IMR-90 (cell line): ENCODE results near the gene DNAJA1. TPM values are rescaled to one million over a fixed set of nuclear protein-coding genes. Genes with fewer than 3 reads are reported as not detected.

ENCODE experiments used
- ATAC-seq: fragments of 200-7000 bp; cut with Tn5 transposase; 2 replicates; pipeline ENCODE4 v1.9.1; 2020; ENCODE audit warnings: low read depth, mild to moderate bottlenecking, moderate library complexity
- BruUV-seq: library from RNA; stranded (reverse); fragments of 400-500 nt; replicated peaks from 2 replicates; lab custom pipeline; 2021; lab: Mats Ljungman, UMichigan
- CTCF ChIA-PET: fragments of 300-600 bp; formaldehyde crosslinking; extraction: SDS; loops from one replicate; lab custom pipeline; 2021; ENCODE audit warnings: antibody characterized with exemption; lab: Yijun Ruan, JAX
- POLR2A ChIA-PET: fragments of 300-600 bp; sonication (Branson Sonifier 250); formaldehyde crosslinking; loops from one replicate; lab custom pipeline; 2022; ENCODE audit warnings: antibody characterized with exemption; ENCODE audit not compliant: unreplicated experiment; lab: Charles Lee
- DNase-seq: peaks from one replicate; pipeline ENCODE4 v3.0.0; 2013
- H2AFZ ChIP-seq: replicated peaks from 2 replicates; pipeline ENCODE3; 2013; ENCODE audit warnings: low read length, mild to moderate bottlenecking; ENCODE audit not compliant: poor library complexity
- H2AK5ac ChIP-seq: 2 replicates; pipeline ENCODE4 v1.6.1; 2013; ENCODE audit warnings: low read depth, low read length, inconsistent platforms
- H2AK9ac ChIP-seq: replicated peaks from 2 replicates; pipeline ENCODE3; 2013; ENCODE audit warnings: mild to moderate bottlenecking, low read depth, low read length, moderate library complexity; ENCODE audit not compliant: poor library complexity
- H2BK120ac ChIP-seq: 2 replicates; pipeline ENCODE4 v1.6.1; 2013; ENCODE audit warnings: low read depth, low read length, inconsistent platforms
- H2BK15ac ChIP-seq: 3 replicates; pipeline ENCODE4 v1.6.1; 2013; ENCODE audit warnings: low read depth, low read length, inconsistent platforms
- H2BK20ac ChIP-seq: 2 replicates; pipeline ENCODE4 v1.6.1; 2013; ENCODE audit warnings: low read depth, mild to moderate bottlenecking, inconsistent platforms, low read length, moderate library complexity
- H2BK5ac ChIP-seq: 2 replicates; pipeline ENCODE4 v1.6.1; 2013; ENCODE audit warnings: mild to moderate bottlenecking, low read depth, low read length, inconsistent platforms; ENCODE audit not compliant: poor library complexity, severe bottlenecking
- H3K14ac ChIP-seq: replicated peaks from 2 replicates; pipeline ENCODE4 v1.6.1; 2013; ENCODE audit warnings: low read depth, low read length, inconsistent platforms
- H3K18ac ChIP-seq: 2 replicates; pipeline ENCODE4 v1.6.1; 2013; ENCODE audit warnings: low read depth, low read length, control low read depth
- H3K23ac ChIP-seq: 2 replicates; pipeline ENCODE4 v1.6.1; 2013; ENCODE audit warnings: low read depth, low read length, inconsistent platforms
- H3K27ac ChIP-seq: 2 replicates; pipeline ENCODE4 v1.5.1; 2013; ENCODE audit warnings: mild to moderate bottlenecking, control low read depth, low read length; ENCODE audit not compliant: insufficient read depth
- H3K27me3 ChIP-seq: 2 replicates; pipeline ENCODE4 v1.6.1; 2013; ENCODE audit warnings: low read length; ENCODE audit not compliant: control insufficient read depth, insufficient read depth
- H3K36me3 ChIP-seq: 2 replicates; pipeline ENCODE4 v1.6.1; 2013; ENCODE audit warnings: low read length, mixed read lengths; ENCODE audit not compliant: control insufficient read depth, insufficient read depth
- H3K4ac ChIP-seq: 2 replicates; pipeline ENCODE4 v1.6.1; 2013; ENCODE audit warnings: low read depth, low read length, inconsistent platforms
- H3K4me1 ChIP-seq: 2 replicates; pipeline ENCODE4 v1.6.1; 2013; ENCODE audit warnings: low read length, mixed read lengths; ENCODE audit not compliant: control insufficient read depth, insufficient read depth
- H3K4me2 ChIP-seq: 2 replicates; pipeline ENCODE4 v1.6.1; 2013; ENCODE audit warnings: low read depth, mild to moderate bottlenecking, control low read depth, low read length, moderate library complexity
- H3K4me3 ChIP-seq: 2 replicates; pipeline ENCODE4 v1.5.1; 2013; ENCODE audit warnings: low read depth, mild to moderate bottlenecking, control low read depth, low read length, moderate library complexity; ENCODE audit not compliant: insufficient read depth
- H3K56ac ChIP-seq: 2 replicates; pipeline ENCODE4 v1.6.1; 2013; ENCODE audit warnings: low read length, inconsistent platforms; ENCODE audit not compliant: insufficient read depth; ENCODE audit errors: extremely low read depth
- H3K79me1 ChIP-seq, 2 experiments: 2 replicates each; pipeline ENCODE4 v1.6.1; 2013; ENCODE audit warnings: low read length in 2 of 2, inconsistent platforms in 1 of 2, low read depth in 1 of 2
- H3K9ac ChIP-seq: 2 replicates; pipeline ENCODE4 v1.6.1; 2013; ENCODE audit warnings: low read depth, low read length, control low read depth
- H3K9me1 ChIP-seq: 2 replicates; pipeline ENCODE4 v1.6.1; 2013; ENCODE audit warnings: low read length, inconsistent platforms; ENCODE audit not compliant: insufficient read depth
- H3K9me3 ChIP-seq: 2 replicates; pipeline ENCODE4 v1.6.1; 2013; ENCODE audit warnings: low read length; ENCODE audit not compliant: control insufficient read depth, insufficient read depth
- H4K20me1 ChIP-seq: 2 replicates; pipeline ENCODE4 v1.6.1; 2013; ENCODE audit warnings: low read length, inconsistent platforms; ENCODE audit not compliant: insufficient read depth
- H4K5ac ChIP-seq: 2 replicates; pipeline ENCODE4 v1.6.1; 2013; ENCODE audit warnings: mild to moderate bottlenecking, low read depth, low read length, control low read depth
- H4K8ac ChIP-seq, 2 experiments: 2 replicates each; pipeline ENCODE4 v1.6.1; 2013; ENCODE audit warnings: low read depth in 2 of 2, low read length in 2 of 2, control low read depth in 1 of 2, inconsistent platforms in 1 of 2
- H4K91ac ChIP-seq: 2 replicates; pipeline ENCODE4 v1.6.1; 2013; ENCODE audit warnings: low read depth, low read length, inconsistent platforms; ENCODE audit not compliant: insufficient read depth
- BHLHE40 ChIP-seq: fragments of 150-350 bp; IDR thresholded peaks from 2 replicates; pipeline ENCODE4 v1.6.1; 2016; ENCODE audit warnings: mild to moderate bottlenecking, low read depth, low read length
- CEBPB ChIP-seq: IDR thresholded peaks from 2 replicates; pipeline ENCODE4 v1.6.1; 2012; ENCODE audit warnings: low read depth, low read length, improper control_type of control experiment
- CHD1 ChIP-seq: IDR thresholded peaks from 2 replicates; pipeline ENCODE4 v1.6.1; 2012; ENCODE audit warnings: low read depth, low read length, improper control_type of control experiment
- CTCF ChIP-seq: conservative IDR thresholded peaks from 2 replicates; pipeline ENCODE4 v1.5.1; 2012; ENCODE audit warnings: mild to moderate bottlenecking, low read depth, low read length, improper control_type of control experiment
- FOS ChIP-seq: fragments of 150-350 bp; IDR thresholded peaks from 2 replicates; pipeline ENCODE4 v1.6.1; 2016; ENCODE audit warnings: low read depth, low read length
- MAFK ChIP-seq: IDR thresholded peaks from 2 replicates; pipeline ENCODE4 v1.6.1; 2012; ENCODE audit warnings: low read depth, low read length, improper control_type of control experiment
- MAZ ChIP-seq: IDR thresholded peaks from 2 replicates; pipeline ENCODE4 v1.6.1; 2012; ENCODE audit warnings: low read depth, mild to moderate bottlenecking, low read length, improper control_type of control experiment, moderate library complexity, borderline replicate concordance
- MXI1 ChIP-seq: IDR thresholded peaks from 2 replicates; pipeline ENCODE4 v1.6.1; 2012; ENCODE audit warnings: low read depth, mild to moderate bottlenecking, low read length, moderate library complexity, borderline replicate concordance
- NFE2L2 ChIP-seq: fragments of 150-350 bp; IDR thresholded peaks from 2 replicates; pipeline ENCODE4 v1.6.1; 2016; ENCODE audit warnings: low read depth, mild to moderate bottlenecking, low read length
- RAD21 ChIP-seq: IDR thresholded peaks from 2 replicates; pipeline ENCODE4 v1.6.1; 2012; ENCODE audit warnings: low read length, improper control_type of control experiment
- RFX5 ChIP-seq: IDR thresholded peaks from 2 replicates; pipeline ENCODE4 v1.8.0; 2012; ENCODE audit warnings: low read depth, mild to moderate bottlenecking, low read length, moderate library complexity
- SMC3 ChIP-seq: fragments of 150-350 bp; IDR thresholded peaks from 2 replicates; pipeline ENCODE4 v1.6.1; 2016; ENCODE audit warnings: low read depth, mild to moderate bottlenecking, antibody characterized with exemption, low read length, moderate library complexity
- USF2 ChIP-seq: fragments of 150-350 bp; IDR thresholded peaks from 2 replicates; pipeline ENCODE4 v1.6.1; 2017; ENCODE audit warnings: mild to moderate bottlenecking, antibody characterized with exemption, low read length, low read depth
- WGBS, 2 experiments: methylation state at CpG; one replicate each; pipeline versions ENCODE4 v1.1.5 to v1.1.7; 2013; ENCODE audit warnings: missing lambda C conversion rate in 2 of 2; ENCODE audit not compliant: insufficient read length in 1 of 2; ENCODE audit errors: extremely low coverage in 2 of 2; 5-methylcytosine and 5-hydroxymethylcytosine counted together
- dilution Hi-C: fragments of 300-500 bp; cut with HindIII; formaldehyde crosslinking; loops from one replicate; pipeline ENCODE4 v1.14.3; 2018; ENCODE audit warnings: low sequenced_read_pairs; ENCODE audit not compliant: unreplicated experiment
- in situ Hi-C: fragments of 300-500 bp; cut with MboI; formaldehyde crosslinking; loops from 3 replicates; pipeline ENCODE4 v1.14.3; 2019; ENCODE audit warnings: low sequenced_read_pairs, inconsistent platforms, mixed read lengths
- intact Hi-C: fragments of 100-400 bp; cut with micrococcal nuclease; formaldehyde crosslinking; loops from 2 replicates; pipeline ENCODE4 v1.10.0; 2022
- polyA plus RNA-seq, 3 experiments: library from polyadenylated mRNA; depleted of rRNA; stranded (reverse); fragments of >200 nt; gene quantifications; 2 replicates each; pipeline ENCODE4 v1.2.3, GENCODE V29; 2012; ENCODE audit warnings: low replicate concordance in 1 of 3
- total RNA-seq: library from RNA; depleted of rRNA; stranded (reverse); fragments of >200 nt; gene quantifications from 2 replicates; pipeline ENCODE4 v1.2.3, GENCODE V29; 2012

The DNAJA1 gene
- total and polyA plus RNA-seq, 2 of the 4 experiments (the other 2 are of a cell fraction) = 59.5 to 118 TPM

GRCh38 chr9:33081128-33081851 lies 56.2 kb downstream of the DNAJA1 start (continued):
- peak; percentile 98 for TF ChIP-seq SMC3
- TF ChIP-seq RFX5 = no peak
- no peak for TF ChIP-seq BHLHE40

GRCh38 chr9:33082128-33082527 lies 57.1 kb downstream of the DNAJA1 start:
- no peak overlapping the region for H3K4me3 ChIP-seq
- H3K18ac ChIP-seq = no peak overlapping the region
- dilution Hi-C loops (no loop called here), intact Hi-C loops (no loop called here), in situ Hi-C loops (loop anchor here (5.0 kb wide), 2 partner anchors 85 to 145 kb away; partner anchors contain the start of gene B4GALT1)
- H2BK5ac ChIP-seq = no peak overlapping the region
- WGBS, 2 experiments = 70% methylated on average over 4 of the region's 5 CpGs; no CpG with 5 or more reads in 1 of the 2 experiments
- no peak overlapping the region for H3K9ac ChIP-seq
- no peak overlapping the region for H2BK15ac ChIP-seq
- H3K9me1 ChIP-seq = no peaks in the 10 kb centered on the region; the same call in 1 of the 2 replicates
- H3K4ac ChIP-seq = no peak overlapping the region
- no peak overlapping the region for H2AK5ac ChIP-seq
- no peak overlapping the region for H2AK9ac ChIP-seq
- no peaks in the 10 kb centered on the region for H3K79me1 ChIP-seq
- H3K4me1 ChIP-seq = no peaks in the 10 kb centered on the region
- no peaks in the 10 kb centered on the region for H3K9me3 ChIP-seq
- H4K5ac ChIP-seq = no peak overlapping the region
- no peak overlapping the region for H2BK20ac ChIP-seq
- no peak overlapping the region for H4K91ac ChIP-seq
- DNase-seq (no peak), ATAC-seq (no peak)
- no peak overlapping the region for H2AFZ ChIP-seq
- H3K36me3 ChIP-seq = no peaks in the 10 kb centered on the region
- no peak overlapping the region for H3K14ac ChIP-seq
- H3K56ac ChIP-seq = no peak overlapping the region
- H4K20me1 ChIP-seq = no peaks in the 10 kb centered on the region
- no peak overlapping the region for H3K27ac ChIP-seq
- no peak overlapping the region for H4K8ac ChIP-seq
- no TSS peak for BruUV-seq
- ChIA-PET CTCF (interaction anchor here (0.5 to 0.8 kb wide), 2 partner anchors 15 to 144 kb away, joined by 6 to 8 read pairs; no protein-coding TSS in a partner anchor), POLR2A (no interaction called here)
- H2BK120ac ChIP-seq = no peak overlapping the region
- no peaks in the 10 kb centered on the region for H3K27me3 ChIP-seq
- no peak overlapping the region for H3K4me2 ChIP-seq
- H3K23ac ChIP-seq = no peak overlapping the region
- TF ChIP-seq MAFK = no peak
- TF ChIP-seq SMC3 = no peak
- no peak for TF ChIP-seq USF2
- TF ChIP-seq FOS = no peak
- no peak for TF ChIP-seq CTCF
- no peak for TF ChIP-seq MXI1
- TF ChIP-seq CEBPB = no peak
- TF ChIP-seq MAZ = no peak
- no peak for TF ChIP-seq BHLHE40
- TF ChIP-seq CHD1 = no peak
- no peak for TF ChIP-seq RAD21
- TF ChIP-seq NFE2L2 = no peak
- TF ChIP-seq RFX5 = no peak
